ENCODE results near the gene BHLHE40.
"Not testable (repeated sequence)": the region's sequence is repeated elsewhere in the genome, so short reads cannot be mapped to it uniquely, and the experiment has no call there.

BHLHE40 gene

DNA sequence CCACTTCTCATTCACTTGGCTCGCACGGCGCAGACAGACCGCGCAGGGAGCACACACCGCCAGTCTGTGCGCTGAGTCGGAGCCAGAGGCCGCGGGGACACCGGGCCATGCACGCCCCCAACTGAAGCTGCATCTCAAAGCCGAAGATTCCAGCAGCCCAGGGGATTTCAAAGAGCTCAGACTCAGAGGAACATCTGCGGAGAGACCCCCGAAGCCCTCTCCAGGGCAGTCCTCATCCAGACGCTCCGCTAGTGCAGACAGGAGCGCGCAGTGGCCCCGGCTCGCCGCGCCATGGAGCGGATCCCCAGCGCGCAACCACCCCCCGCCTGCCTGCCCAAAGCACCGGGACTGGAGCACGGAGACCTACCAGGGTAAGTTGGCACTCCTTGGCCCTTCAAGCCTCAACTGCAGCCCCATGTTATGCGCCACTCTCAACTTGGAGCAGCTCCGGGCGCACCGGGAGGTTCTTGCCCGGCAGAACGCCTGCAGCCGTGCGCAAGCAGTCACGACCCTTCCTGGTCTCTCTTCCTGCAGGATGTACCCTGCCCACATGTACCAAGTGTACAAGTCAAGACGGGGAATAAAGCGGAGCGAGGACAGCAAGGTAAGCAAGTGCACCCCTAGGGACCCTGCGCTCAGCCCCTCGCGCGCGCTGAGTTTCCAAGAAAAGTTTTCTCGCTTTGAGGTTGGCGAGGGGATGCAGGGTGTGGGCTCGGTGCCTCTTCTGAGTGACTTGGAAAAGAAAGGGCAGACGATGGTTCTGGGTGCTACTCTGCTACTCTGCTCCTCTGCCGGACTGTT is at the start of gene BHLHE40:
TSS of gene BHLHE40 (plus strand) at position 10 of the 801 bp plus-strand sequence. CDS start at position 292, 282 bp downstream.
- no peak for DNase-seq

DNA sequence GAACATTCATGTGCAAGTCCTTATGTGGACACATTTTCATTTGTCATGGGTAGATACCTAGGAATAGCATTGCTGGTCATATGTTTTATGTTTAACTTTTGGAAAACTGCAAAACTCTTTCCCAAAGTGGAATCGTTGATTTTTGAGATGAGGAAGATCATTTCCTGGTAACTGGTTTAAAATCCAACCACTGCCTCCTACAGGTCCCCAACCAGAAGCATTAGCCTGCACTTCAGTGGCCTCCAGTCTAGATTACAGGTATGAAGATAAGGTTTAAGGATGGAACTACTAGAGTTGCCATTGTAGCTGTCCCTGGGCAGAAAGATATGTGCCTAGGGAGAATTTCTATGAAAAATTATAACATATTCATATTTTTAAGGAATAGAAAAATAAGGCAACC is 48.7 kb upstream of the BHLHE40 start:
- no peak for DNase-seq

DNA sequence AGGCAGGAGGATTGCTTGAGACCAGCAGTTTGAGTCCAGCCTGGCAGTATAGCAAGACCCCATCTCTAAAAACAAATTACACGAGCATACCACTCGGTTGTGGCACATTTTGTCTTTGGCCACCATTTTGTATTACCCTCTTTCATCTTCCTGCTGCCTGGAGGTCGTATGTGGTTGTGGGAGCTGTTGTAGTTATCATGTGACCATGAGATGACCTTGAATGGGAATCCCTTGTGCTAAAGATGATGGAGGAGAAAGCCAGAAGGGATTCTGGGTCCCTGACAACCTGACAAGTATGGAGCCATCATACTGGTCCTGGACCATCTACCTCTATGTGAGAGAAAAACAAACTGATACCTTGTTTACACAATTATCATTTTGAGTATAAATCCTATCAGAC is 45.2 kb upstream of the BHLHE40 start:
- DNase-seq, result no peak

DNA sequence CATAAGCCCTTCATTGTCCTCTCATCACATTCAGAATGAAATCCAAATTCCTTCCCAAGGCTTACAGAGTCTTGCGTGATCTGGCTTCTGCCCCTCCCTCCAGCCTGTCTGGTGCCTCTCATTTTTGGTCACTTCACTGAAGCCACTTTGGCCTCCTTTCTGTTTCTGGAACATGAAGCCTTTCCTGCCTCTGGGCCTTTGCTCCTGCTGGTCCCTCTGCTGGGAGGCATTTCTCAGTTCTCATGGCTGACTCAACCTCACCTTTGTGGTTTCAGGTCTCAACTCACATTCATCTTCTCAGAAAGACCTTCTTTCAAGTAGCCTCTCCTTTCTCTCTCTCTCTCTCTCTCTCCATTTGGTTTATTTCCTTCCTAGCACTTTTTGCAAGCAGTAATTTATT is 43.9 kb upstream of the BHLHE40 start:
- no peak for DNase-seq

DNA sequence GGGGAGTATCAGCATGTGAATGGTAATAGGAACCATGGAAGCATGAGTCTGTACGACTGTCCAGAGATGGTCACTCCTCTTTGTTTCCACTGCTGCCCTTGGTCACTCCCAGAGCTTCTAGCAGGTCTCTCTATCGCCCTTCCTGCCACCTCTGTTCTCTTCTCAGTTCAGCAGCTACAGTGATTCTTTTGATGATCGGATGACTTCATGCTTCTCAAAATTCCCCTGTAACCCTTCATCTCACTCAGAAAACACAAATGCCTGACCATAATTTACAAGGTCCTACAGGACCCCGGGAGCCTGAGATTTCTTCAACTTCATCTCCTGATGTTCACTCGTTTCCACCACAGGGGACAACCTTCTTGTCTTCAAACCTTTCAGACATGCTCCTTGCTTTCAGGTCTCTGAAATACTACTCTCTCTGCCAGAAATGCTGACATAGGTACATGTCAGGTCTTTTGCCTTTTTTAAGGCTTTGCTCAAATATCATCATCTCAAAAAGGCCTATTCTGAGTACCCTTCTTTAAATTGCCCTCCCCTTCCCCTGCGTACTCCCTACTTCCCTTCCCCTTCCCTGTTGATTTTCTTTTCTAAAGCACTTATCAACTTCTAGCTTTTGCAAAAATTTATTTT is 42.1 kb upstream of the BHLHE40 start:
- no peak for DNase-seq

DNA sequence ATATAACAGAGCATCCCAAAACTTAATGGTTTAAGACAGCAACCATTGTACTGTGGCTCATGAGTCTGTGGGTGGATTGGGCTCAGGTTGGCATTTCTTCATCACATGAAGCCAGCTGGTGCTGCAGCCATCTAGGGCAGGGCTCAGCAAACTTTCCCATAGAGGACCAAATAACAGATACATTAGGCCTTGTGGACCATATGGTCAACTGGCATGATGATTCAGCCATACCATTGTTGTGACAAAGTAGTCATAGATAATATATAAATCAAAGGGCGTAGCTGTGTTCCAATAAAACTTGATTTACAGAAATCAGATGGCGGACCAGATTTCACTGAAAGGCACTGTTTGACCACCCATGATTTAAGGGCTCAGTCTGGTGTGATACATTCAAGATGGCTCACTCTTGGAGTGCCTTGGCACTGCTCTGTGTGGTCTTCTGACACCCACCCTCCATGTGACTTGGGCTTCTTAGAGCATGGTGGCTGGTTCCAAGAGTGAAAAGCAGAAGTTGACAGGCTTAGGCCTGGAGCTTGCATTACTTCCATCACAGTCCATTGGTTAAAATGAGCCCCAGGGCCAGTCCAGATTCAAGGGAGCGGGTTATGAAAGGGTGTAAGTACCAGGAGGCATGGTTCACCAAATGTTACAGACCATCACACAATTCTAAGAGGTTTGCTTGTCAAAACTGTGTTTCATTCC is 40.8 kb upstream of the BHLHE40 start:
- DNase-seq, result no peak

DNA sequence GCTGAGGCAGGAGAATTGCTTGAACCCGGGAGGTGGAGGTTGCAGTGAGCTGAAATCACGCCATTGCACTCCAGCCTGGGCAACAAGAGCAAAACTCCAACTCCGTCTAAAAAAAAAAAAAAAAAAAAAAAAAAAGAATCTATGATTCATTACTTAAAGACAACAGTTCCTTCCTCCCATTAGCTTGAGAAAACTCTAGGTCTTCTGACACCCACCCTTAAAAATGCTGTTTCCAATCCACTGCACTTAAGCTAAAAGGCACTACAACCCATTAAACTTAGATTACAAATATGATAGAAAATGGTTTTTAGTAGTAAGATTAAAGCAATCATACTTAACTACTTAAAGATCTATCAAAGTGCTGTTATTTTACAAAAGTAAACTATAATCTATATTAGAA is 40.0 kb upstream of the BHLHE40 start:
- no peak for DNase-seq

DNA sequence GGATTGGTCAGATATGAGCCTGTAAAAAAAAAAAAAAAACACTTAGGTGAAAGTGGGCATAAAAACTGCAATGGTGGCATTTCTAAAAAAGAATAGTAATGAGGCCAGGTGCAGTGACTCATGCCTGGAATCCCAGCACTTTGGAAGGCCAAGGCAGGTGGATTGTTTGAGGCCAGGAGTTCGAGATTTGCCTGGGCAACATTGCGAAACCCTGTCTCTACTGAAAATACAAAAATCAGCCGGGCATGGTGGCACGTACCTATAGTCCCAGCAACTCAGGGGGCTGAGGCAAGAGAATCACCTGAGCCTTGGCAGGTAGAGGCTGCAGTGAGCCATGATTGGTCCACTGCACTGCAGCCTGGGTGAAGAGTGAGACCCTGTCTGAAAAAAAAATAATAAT is 38.3 kb upstream of the BHLHE40 start:
- no peak for DNase-seq

DNA sequence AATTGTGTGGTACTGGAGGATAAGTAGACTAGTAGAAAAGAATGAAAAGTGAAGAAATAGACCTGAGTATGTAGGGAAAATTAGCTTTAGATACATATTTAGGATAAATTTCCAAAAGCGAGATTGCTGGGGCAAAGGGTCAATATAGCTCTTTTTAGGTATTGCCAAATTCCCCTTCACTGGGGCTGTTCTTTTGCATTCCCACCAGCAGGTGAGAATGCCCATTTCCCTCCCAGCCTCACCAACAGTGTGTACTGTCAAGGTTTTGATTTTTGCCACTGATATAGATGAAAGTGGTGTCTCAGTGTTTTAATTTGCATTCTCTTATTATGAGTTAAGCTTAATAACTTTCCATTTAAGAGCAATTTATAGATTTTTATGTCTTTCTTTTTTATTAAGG is 35.7 kb upstream of the BHLHE40 start:
- DNase-seq, result no peak

DNA sequence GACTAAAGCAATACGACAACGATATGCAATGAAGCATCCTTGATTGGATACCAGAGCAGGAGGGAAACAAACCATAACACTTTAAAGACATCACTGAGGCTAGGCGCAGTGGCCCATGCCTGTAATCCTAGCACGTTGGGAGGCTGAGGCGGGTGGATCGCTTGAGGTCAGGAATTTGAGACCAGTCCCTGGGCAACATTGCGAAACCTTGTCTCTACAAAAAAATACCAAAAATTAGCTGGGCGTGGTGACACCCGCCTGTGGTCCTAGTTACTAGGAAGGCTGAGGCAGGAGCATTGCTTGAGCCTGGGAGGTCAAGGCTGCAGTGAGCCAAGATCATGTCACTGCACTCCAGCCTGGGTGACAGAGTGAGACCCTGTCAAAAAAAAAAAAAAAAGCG is 33.9 kb upstream of the BHLHE40 start:
- DNase-seq, result no peak

DNA sequence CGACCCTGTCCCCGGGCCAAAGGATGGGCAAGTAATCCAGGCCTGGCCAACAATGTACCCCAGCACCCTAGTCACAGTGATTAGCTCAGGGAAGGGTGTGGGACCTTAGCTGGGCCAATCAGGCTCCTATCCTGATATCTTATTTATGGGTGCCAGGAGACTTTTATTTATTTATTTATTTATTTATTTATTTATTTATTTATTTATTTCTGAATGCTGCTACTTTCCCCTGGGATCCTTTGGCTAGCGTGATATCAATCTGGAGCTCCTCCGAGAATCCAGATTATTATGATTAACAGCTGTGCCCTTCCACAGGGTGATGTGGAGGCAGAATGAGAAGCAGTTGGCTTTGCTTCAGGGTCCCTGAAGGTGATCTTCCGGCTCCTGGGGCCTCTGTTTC is 32.2 kb upstream of the BHLHE40 start:
- DNase-seq, result no peak

DNA sequence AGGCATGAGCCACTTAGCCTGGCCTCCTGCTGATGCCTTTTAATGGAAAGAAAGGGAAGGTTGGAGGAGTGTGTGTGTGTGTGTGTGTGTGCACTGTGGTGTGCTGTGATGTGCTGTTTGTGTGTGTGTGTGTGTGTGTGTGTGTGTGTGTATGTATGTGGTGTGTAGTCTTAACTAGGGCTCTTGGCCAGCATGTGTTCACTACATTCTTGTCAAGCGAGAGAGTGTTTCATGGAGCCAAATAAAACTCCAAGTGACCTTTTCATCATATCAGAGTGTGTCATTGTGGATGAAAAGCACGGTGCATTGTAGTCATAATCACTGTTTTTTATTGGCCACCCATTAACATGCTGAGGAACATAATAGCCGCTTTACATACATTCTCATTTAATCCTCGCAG is 30.8 kb upstream of the BHLHE40 start:
- no peak for DNase-seq

DNA sequence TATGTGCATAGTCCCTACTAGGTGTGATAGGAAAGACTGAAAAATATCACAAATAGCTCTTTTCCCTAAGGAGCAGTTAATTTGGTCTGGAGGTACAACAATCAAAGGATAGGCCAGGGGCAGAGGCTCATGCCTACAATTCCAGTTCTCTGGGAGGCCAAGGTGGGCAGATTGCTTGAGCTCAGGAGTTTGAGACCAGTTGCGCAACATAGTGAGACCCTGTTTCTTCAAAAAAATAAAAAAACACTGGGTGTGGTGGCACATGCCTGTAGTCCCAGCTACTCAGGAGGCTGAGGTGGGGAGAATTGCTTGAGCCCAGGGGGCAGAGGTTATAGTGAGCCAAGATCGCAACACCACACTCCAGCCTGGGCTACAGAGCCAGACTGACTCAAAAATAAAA is 30.2 kb upstream of the BHLHE40 start:
- DNase-seq, result no peak

DNA sequence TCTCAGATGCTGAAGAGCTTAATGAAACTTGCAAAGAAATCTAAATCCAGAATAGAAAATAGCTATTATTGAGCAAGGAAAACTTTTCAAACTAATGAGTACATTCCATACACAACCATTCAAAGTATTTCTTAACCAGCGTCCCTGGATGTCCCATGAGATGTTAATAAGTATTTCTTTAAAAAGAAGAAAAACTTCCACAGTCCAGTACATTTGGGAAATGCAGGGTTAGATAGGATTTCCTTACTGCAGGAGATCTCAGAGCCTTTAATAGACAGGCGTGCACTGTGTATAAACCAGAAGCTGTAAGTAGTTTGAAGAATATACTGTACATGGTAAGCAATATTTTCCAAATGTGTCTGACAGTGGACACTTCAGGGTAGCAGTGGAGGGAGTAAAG is 29.6 kb upstream of the BHLHE40 start:
- DNase-seq, result no peak

DNA sequence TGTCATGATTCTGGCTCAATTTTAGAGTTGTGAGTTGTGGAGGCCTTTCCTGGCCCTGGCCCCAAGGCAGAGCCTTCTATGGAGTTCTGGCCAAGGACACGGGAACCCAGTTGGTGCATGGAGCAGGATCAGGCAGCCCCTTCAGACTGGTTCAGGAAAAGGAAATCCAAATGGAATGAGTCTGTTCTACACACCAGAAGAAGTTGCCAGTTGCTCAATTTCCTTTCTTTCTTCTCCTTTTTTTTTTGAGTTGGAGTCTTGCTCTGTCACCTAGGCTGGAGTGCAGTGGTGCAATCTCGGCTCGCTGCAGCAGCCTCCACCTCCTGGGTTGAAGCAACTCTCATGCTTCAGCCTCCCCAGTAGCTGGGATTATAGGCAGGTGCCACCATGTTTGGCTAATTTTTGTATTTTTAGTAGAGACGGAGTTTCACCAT is 28.9 kb upstream of the BHLHE40 start:
- no peak for DNase-seq

DNA sequence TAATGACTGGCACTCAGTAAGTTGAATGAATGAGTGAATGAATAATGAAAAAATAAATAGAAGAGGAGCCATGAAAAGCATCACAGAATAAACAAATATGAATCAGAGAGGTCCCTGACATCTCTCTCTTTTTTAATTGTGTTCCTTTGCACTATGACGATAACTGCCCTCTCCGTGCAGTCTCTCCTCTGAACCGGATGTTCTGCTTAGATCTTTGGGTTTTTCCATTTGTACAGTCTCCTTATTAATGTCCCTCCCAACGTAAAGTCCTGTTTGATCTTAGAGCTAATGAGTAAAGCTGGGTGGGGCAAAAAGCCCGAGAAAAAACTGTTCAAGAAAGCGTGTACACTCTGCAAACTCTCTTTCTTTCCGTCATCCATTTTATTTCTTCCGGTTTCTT is 28.3 kb upstream of the BHLHE40 start:
- no peak for DNase-seq

DNA sequence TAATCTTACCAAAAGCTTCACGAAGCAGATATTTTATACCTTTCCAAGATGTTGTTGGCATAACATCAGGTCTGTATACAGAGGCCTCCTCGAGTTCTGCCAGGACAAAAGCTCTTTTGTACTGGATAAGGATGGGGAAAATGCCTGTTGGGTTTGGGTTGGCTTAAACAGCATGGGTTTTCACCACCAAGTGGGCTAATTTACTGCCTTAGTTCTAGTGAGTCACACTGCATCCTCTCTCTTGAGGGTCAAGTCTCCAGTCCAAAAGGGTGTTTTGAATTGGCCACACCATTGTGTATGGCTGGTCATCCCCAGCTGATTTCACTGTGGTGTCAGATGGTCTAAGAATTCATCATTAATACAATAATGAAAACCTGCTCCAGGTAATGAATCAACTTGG is 26.1 kb upstream of the BHLHE40 start:
- no peak for DNase-seq

DNA sequence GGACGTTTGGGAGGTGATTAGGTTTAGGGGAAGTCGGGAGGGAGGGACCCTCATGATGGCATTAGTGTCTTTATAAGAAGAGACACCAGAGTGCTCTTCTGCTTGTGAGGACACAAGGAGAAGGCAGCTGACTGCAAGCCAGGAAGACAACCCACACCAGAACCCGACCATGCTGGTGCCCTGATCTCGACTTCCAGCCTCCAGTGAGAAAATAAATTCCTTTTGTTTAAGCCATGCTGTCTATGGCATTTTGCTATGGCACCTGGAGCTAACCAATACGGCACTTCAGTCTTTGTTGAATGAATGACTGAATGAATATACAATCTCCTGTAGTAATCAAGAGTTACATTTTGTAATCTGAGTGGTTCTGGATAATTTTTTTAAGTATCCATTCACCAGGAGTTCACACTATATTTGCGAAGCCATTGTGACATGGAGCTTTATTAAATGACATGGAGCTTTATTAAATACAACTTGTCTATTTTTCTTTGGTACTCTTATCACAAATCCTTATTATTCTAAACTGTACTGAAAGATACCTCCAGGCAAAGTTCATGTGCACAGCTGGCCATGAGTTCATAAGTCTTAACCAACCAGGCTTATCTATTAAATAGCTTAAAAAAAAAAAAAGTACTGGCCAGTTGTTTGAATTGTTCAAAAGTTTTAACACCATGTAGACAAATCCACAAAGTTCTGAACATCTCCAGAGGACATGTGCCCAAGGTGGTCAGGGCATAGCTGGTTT is 24.8 kb upstream of the BHLHE40 start:
- no peak for DNase-seq

DNA sequence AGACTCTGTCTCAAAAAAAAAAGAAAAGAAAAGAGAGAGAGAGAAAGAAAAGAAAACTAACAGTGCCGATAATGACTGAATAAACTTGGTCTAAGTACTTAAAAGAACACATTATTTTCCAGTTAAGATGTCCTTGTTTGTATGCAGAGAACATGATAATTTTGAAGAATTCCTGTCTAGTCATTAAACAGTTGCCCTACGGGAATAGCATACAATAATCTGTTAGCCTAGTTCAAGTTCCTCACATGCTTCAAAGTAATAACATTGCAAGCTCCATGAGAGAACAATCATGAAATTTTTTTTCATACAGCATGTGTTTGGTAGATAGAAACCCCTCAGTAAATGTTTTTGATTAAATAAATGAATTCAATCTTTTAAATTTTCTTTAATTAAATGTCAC is 23.1 kb upstream of the BHLHE40 start:
- no peak for DNase-seq

DNA sequence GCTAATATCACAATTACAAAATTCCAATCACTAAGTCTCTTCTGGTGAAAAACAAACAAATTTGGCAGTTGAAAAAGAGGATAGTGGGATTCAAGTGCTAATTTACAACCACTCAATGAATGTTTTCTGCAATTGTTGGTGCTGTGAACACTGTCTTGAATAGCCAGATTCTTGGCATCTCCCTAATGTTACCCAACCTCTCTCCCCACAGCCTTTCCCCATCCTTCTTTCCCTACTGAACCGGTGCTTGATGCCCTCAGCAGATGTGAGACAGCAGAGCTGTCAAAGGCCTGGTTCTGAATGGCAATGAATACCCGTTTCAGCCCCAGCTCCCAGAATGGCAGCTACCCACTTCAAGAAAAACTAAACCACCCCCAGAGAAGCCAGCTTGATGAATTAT is 22.5 kb upstream of the BHLHE40 start:
- DNase-seq, result no peak

DNA sequence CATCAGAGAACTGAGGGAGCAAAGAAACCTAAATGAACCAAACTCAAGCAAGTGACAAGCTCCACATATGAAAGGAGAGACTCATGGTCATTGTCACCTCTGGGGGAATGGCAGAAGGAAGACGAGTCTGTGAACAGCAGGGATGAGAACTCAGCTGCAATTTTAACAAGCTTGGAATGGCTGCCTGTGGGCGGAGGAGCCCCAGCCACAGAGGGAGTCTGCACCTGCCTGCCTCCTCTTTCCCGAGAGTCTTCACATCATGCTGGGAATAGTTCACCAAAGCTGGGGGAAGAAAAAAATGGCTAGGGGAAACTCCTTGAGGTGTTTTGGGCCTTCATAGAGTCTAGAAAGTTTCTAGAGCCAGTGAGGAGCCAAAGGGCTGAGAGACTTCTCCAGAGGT is 21.3 kb upstream of the BHLHE40 start:
- DNase-seq, result no peak

DNA sequence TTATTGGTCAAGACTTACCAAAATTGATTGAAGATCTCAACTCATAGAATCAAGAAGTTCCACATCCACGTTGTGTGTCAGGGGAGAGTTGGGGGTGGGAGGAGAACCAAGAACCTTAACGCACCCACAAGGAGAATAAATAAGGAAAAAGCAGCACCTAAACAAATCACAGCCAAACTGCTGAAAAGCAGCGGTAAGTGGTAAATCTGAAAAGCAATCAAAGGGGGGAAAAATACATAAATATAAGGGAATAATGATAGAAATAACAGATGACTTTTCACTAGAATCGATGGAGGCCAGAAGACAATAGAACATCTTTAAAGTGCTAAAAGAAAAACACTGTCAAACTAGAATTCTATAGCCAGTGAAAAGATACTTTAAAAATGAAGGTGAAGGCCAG is 20.1 kb upstream of the BHLHE40 start:
- DNase-seq, result no peak

DNA sequence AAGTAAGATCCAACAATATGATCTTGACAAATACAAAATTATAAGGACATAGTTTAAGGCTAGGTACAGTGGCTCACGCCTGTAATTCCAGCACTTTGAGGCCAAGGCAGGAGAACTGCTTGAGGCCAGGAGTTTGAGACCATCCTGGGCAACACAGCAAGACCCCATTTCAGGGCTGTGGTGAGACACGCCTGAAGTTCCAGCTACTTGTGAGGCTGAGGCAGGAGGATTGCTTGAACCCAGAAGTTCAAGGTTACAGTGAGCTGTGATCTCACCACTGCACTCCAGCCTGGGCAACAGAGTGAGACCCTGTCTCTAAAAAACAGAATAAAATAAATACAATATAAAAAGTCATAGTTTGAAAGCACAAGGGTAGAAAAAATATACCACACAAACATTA is 17.4 kb upstream of the BHLHE40 start:
- DNase-seq, result not testable (repeated sequence)

Data from SIG-M5 (cell line).